Muscle layer of colon (tissue), 2 donors: ENCODE measurements around the gene ST6GAL1.

ENCODE experiments used
- H3K27ac ChIP-seq: one replicate; pipeline ENCODE4 v1.7.0; 2013; ENCODE audit warnings: low read depth, mild to moderate bottlenecking, low read length, moderate library complexity
- H3K27me3 ChIP-seq, 2 donors: one replicate each; pipeline ENCODE4 v1.7.0; 2013; ENCODE audit warnings: low read length in 2 of 2, mild to moderate bottlenecking in 2 of 2; ENCODE audit not compliant: insufficient read depth in 2 of 2, control insufficient read depth in 1 of 2
- H3K36me3 ChIP-seq: one replicate; pipeline ENCODE4 v1.7.0; 2013; ENCODE audit warnings: mild to moderate bottlenecking, low read length; ENCODE audit not compliant: insufficient read depth
- H3K4me1 ChIP-seq: one replicate; pipeline ENCODE4 v1.7.0; 2013; ENCODE audit warnings: mild to moderate bottlenecking, low read length; ENCODE audit not compliant: insufficient read depth
- H3K4me3 ChIP-seq, 2 donors: one replicate each; pipeline ENCODE4 v1.7.0; 2013; ENCODE audit warnings: low read length in 2 of 2, low read depth in 1 of 2, mild to moderate bottlenecking in 1 of 2, moderate library complexity in 1 of 2
- H3K9ac ChIP-seq: one replicate; pipeline ENCODE4 v1.7.0; 2013; ENCODE audit warnings: low read length
- H3K9me3 ChIP-seq: one replicate; pipeline ENCODE4 v1.7.0; 2013; ENCODE audit warnings: mild to moderate bottlenecking, low read length
- donor health status: abdominal sarcoma.
- donor health status: Adenocarcinoma of cecum.

The ST6GAL1 gene

GRCh38 chr3:186976837-186977750 lies 46.8 kb downstream of the ST6GAL1 start:
- H3K27ac ChIP-seq: peak overlapping the region; percentile 63
- no peaks in the 10 kb centered on the region for H3K36me3 ChIP-seq
- H3K9ac ChIP-seq: no peak overlapping the region
- H3K4me1 ChIP-seq: no peaks in the 10 kb centered on the region
- no peak overlapping the region for H3K4me3 ChIP-seq
- H3K27me3 ChIP-seq: no peaks in the 10 kb centered on the region
- H3K9me3 ChIP-seq: no peaks in the 10 kb centered on the region

- Histone ChIP-seq H3K27ac (no peak overlapping the region), H3K4me3 (no peak overlapping the region), H3K36me3 (no peaks in the 10 kb centered on the region), H3K27me3 (no peaks in the 10 kb centered on the region), H3K9me3 (no peaks in the 10 kb centered on the region), H3K9ac (no peak overlapping the region), H3K4me1 (no peaks in the 10 kb centered on the region)
Observed at GRCh38 chr3:186978712-186979111, 48.4 kb downstream of the ST6GAL1 start.

GRCh38 chr3:186979852-186980251 lies 49.5 kb downstream of the ST6GAL1 start:
- Histone ChIP-seq H3K9ac (no peak overlapping the region), H3K4me1 (no peaks in the 10 kb centered on the region), H3K4me3 (no peak overlapping the region), H3K27me3 (no peaks in the 10 kb centered on the region), H3K27ac (no peak overlapping the region), H3K36me3 (no peaks in the 10 kb centered on the region), H3K9me3 (no peaks in the 10 kb centered on the region)

- Histone ChIP-seq H3K36me3 (no peaks in the 10 kb centered on the region), H3K27me3 (no peaks in the 10 kb centered on the region), H3K4me1 (no peaks in the 10 kb centered on the region), H3K9ac (no peak overlapping the region), H3K9me3 (no peaks in the 10 kb centered on the region), H3K4me3 (no peak overlapping the region), H3K27ac (no peak overlapping the region)
Observed at GRCh38 chr3:186980989-186981388, 50.7 kb downstream of the ST6GAL1 start.

GRCh38 chr3:186983659-186984058 lies 53.3 kb downstream of the ST6GAL1 start:
- Histone ChIP-seq H3K9me3 (no peaks in the 10 kb centered on the region), H3K27ac (no peak overlapping the region)

GRCh38 chr3:186984064-186984463 lies 53.7 kb downstream of the ST6GAL1 start:
- Histone ChIP-seq H3K4me3 (no peak overlapping the region), H3K4me1 (no peaks in the 10 kb centered on the region), H3K27me3 (no peaks in the 10 kb centered on the region), H3K36me3 (no peaks in the 10 kb centered on the region), H3K27ac (no peak overlapping the region), H3K9me3 (no peaks in the 10 kb centered on the region), H3K9ac (no peak overlapping the region)

More at GRCh38 chr3:186983659-186984058, 53.3 kb downstream of the ST6GAL1 start:
- Histone ChIP-seq H3K4me3 (no peak overlapping the region), H3K27me3 (no peaks in the 10 kb centered on the region), H3K9ac (no peak overlapping the region), H3K36me3 (no peaks in the 10 kb centered on the region), H3K4me1 (no peaks in the 10 kb centered on the region)

GRCh38 chr3:186985661-186986364 lies 55.5 kb downstream of the ST6GAL1 start:
- Histone ChIP-seq H3K27me3 (no peaks in the 10 kb centered on the region), H3K4me1 (no peaks in the 10 kb centered on the region), H3K36me3 (no peaks in the 10 kb centered on the region), H3K27ac (no peak overlapping the region), H3K9me3 (no peaks in the 10 kb centered on the region), H3K4me3 (no peak overlapping the region), H3K9ac (no peak overlapping the region)

GRCh38 chr3:186986406-186986805 lies 56.1 kb downstream of the ST6GAL1 start:
- H3K4me1 ChIP-seq: no peaks in the 10 kb centered on the region
- no peaks in the 10 kb centered on the region for H3K9me3 ChIP-seq
- no peak overlapping the region for H3K9ac ChIP-seq
- H3K27me3 ChIP-seq: no peaks in the 10 kb centered on the region
- no peaks in the 10 kb centered on the region for H3K36me3 ChIP-seq
- no peak overlapping the region for H3K4me3 ChIP-seq
- no peak overlapping the region for H3K27ac ChIP-seq

- Histone ChIP-seq H3K36me3 (no peaks in the 10 kb centered on the region), H3K9me3 (no peaks in the 10 kb centered on the region), H3K4me3 (no peak overlapping the region), H3K4me1 (no peaks in the 10 kb centered on the region), H3K27ac (no peak overlapping the region), H3K27me3 (no peaks in the 10 kb centered on the region), H3K9ac (no peak overlapping the region)
Observed at GRCh38 chr3:186986816-186987215, 56.5 kb downstream of the ST6GAL1 start.

GRCh38 chr3:186988806-186989205 lies 58.5 kb downstream of the ST6GAL1 start:
- peaks cover 3% of the 10 kb centered on the region for H3K4me1 ChIP-seq
- no peaks in the 10 kb centered on the region for H3K9me3 ChIP-seq
- H3K27me3 ChIP-seq: no peaks in the 10 kb centered on the region
- no peak overlapping the region for H3K27ac ChIP-seq
- no peaks in the 10 kb centered on the region for H3K36me3 ChIP-seq
- H3K4me3 ChIP-seq: no peak overlapping the region
- no peak overlapping the region for H3K9ac ChIP-seq

GRCh38 chr3:186989429-186989828 lies 59.1 kb downstream of the ST6GAL1 start:
- H3K9ac ChIP-seq: no peak overlapping the region
- no peaks in the 10 kb centered on the region for H3K9me3 ChIP-seq
- H3K27me3 ChIP-seq: no peaks in the 10 kb centered on the region
- H3K4me3 ChIP-seq: no peak overlapping the region
- H3K27ac ChIP-seq: no peak overlapping the region
- H3K4me1 ChIP-seq: peaks cover 5% of the 10 kb centered on the region
- H3K36me3 ChIP-seq: no peaks in the 10 kb centered on the region
